ENCODE data around the gene TOR1AIP2.
"Not testable (repeated sequence)": the region's sequence is repeated elsewhere in the genome, so short reads cannot be mapped to it uniquely, and the experiment has no call there.

Gene TOR1AIP2

DNA sequence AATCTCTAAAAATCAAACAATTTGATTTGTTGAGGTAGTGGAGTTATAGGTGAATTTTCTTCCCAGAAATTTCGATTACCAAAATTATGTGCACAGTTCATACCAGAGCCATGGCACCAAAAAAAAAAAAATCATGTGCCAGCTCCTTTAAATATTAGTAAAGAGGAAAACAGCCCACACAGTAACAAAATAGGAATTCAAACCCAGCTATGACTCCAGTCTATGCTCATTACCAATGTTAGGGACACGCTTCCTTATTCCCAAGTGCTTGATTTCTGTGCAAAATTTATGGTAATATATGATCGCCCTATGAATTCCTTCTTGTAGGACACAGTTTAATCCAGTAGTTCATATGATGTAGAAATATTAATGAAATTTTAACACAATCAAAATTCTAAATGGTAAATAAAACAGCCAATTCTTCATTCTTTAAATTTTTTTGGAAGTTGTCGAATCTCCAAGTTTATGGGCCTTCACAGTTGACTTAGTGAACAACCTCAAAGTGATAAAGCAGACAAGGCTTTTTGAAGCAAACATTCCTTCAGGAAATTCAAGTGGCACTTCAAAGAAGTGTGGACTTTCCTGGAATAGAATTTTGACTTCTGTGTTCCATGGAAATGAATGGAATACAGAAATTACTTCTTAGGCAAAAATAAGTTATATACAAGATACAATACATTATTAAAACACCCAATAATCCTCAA, 1.9 kb downstream of the TOR1AIP2 start:
- DNase-seq (ENCODE audit: low read depth in 2 of 2), result no peak

DNA sequence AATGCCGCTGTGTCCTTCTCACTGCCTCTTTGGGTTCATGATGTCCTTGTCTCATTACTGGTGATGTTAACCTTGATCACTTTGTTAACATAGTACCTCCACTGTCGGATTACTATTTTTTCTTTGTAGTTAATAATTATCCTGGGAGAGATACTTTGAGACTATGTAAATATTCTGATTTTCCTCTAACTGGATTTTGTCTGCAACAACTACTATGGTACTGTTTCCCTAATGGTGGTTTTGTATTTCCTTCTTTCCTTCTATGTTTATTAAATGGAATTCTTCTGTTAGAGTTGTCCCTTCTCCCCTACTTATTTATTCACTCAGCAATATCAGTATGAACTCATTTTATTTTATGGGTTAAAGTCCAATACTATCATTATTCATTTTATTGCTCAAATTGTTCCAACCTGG, 4.2 kb downstream of the TOR1AIP2 start:
- no peak for DNase-seq (ENCODE audit: low read depth in 2 of 2)

DNA sequence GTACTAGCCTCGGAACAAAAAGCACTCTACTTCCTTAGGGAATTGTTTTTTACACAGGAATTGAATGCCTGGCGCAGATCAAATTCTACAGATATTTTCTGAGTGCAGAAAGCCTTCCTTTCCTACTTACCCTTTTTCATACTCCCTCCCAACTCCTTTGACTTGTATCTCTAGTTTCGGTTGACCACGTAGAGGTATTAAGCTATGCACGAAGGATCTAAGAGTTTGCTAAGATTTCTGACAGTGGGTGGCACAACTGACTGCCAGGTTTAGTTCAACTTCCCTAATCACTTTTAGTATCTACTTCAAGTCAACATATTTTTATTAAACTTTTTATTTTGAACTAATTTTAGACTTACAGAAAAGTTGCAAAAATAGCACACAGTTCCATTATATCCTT, 5.0 kb downstream of the TOR1AIP2 start:
- DNase-seq (ENCODE audit: low read depth in 2 of 2), result no peak

DNA sequence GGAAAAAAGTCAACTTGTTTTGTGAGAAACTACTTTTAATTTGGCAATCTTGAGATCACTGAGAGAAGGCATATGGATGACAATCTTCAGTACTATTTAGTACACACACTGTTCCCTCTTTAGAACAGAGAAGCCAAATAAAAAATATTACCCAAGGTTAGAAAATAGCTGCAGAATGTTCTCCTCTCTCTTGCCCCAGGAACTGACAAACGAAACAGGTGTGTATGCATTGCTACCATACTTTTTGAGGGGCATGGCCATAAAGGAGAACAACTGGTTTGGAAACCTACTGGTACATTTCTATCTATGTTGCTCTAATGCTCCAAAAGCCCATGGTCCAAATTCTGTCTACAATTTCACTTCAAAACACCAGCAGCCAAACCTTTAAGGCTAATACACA, 5.7 kb downstream of the TOR1AIP2 start:
- DNase-seq (ENCODE audit: low read depth in 2 of 2), result no peak

DNA sequence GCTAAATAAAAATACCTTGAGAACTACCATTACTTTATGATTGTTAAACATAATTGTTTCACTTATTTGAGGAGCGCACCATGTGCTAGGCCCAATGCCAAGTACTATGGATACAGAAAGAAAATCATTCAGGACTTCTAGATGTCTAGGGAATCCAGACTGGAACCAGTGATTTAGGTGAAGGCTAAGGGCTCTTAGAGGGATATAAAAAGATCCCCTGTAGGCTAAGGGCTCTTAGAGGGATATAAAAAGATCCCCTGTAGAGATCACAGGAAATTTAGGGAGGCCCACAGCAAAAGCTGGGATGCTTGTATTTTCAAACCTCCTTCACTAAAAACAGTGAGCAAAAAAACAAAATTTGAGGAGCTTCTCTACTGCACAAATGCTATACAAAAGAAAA, 6.7 kb downstream of the TOR1AIP2 start:
- DNase-seq (ENCODE audit: low read depth in 2 of 2), result no peak

DNA sequence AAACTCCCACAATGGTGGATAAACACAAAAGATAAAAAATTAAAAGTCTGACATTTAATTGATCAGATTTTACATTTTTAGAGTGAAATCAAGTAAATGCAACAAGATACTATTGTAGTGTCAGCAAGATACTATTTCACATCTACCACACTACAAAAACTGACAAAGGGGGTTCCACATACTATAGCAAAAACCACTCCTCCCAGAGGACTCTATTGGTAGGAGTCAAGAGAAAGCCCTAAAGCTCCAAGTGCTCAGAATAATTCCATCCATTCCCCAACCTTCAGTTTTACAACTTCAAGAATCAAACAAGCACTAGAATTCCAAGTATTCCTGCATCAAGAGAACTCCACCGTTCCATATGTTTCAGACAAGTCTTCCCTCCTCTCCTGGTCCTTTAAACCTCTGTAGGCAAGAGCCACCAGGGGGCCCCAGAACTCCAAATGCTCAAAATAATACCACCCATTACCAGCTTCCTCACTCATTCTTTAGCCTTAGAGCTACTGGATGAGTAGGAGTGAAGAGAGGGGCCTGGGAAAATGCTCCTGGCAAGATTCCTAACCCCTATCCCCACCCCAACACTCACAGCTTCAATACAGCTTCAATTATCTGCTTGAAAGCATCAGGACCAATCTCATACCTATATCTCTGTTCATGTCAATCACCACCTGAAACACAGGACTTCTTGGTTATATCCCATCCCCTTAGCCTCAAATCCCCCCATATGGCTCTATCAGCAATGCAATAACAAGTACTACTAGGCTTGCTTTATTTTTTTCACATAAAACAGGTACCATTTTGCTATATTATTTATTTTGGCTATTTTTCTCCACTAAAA, 9.9 kb downstream of the TOR1AIP2 start:
- no peak for DNase-seq (ENCODE audit: low read depth in 2 of 2)

DNA sequence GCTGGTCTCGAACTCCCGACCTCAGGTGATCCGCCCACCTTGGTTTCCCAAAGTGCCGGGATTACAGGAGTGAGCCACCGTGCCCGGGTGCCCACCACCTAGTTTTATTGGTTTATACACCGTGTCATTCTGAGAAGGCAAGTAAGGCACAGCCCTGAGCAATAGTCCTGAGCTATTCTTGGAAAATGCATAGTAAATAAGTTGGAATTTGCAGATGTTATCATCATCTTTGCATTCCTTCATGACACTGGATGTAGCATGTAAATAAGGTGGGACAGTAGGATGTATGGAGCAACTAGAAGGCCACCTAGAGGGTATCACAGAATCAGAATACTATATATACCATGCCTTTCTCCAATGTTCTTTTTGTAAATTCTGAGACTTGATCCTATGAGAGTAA, 11.0 kb downstream of the TOR1AIP2 start:
- DNase-seq (ENCODE audit: low read depth in 2 of 2), result no peak

DNA sequence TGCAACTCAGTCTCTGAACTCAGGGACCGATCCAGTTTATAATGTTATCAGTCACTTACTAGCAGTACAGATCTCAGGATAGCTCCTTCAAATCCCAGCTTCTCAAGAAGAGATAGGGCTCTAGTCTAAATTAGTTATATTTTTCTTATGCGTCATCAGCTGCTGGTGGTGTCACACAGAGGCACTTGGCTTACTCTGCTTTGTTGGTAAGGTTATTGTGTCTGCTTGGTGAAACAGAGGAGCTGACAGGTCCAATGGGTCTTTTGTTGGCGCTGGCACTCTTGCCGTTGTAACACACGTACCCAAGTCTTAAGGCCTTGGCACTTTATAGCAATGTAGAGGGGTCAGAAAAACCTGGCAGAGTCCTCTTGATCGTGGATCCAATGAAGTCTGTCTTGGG, 12.2 kb downstream of the TOR1AIP2 start:
- no peak for DNase-seq (ENCODE audit: low read depth in 2 of 2)

DNA sequence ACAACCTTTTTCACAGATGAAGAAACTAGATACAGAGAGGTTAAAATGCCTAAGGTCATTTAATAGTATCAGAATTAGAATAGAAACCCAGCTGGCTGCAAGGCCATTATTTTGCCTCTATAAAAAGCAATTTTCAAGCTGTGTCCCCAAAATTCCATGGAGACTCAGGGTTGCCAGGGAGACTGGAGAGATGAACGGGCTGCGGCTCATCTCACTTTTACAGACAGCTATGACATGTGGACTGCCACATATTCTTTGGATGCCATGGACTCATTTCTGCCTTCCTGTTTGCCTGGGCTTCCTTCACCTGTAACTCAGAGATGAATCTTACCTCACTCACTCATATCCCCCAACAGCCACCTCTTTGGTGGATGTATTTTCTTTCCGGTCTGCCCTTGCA, 17.0 kb downstream of the TOR1AIP2 start:
- no peak for DNase-seq (ENCODE audit: low read depth in 2 of 2)

DNA sequence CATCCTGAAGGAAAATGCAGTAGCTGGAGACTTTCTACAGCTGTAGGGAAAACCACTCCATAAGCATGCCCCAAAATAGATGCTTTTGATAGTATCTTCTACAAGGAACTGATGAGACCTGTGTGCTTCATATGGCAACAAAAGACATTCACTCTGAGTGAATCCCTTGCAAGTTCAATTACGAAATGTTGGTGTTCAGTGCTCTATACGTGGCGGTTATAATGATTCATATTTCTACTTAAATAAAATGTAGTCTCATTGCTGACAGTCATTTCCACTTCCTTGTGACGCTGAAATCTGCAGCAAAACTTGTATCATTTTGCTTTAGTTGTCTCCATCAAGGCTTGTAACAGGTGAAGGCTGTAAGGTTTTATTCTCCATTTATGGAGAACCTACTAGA, 20.6 kb downstream of the TOR1AIP2 start:
- DNase-seq (ENCODE audit: low read depth in 2 of 2), result no peak

DNA sequence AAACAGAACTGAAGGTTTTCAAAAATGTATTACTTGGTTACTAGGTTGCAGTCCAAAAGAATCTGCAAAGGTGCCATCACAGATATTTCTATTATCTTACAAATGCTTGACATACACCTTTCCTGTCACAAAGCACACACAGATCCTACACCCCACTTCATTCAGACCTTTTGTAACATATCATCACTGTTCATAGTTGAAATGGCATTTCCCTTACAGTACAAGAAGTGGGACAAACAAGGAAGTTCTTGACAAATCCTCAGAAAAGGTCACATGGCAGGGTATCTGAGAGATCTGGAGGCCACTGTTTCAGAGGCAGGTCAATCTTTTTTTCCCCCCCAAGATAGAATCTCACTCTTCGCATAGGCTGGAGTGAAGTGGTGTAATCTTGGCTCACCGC, 21.3 kb downstream of the TOR1AIP2 start:
- DNase-seq (ENCODE audit: low read depth in 2 of 2), result no peak

DNA sequence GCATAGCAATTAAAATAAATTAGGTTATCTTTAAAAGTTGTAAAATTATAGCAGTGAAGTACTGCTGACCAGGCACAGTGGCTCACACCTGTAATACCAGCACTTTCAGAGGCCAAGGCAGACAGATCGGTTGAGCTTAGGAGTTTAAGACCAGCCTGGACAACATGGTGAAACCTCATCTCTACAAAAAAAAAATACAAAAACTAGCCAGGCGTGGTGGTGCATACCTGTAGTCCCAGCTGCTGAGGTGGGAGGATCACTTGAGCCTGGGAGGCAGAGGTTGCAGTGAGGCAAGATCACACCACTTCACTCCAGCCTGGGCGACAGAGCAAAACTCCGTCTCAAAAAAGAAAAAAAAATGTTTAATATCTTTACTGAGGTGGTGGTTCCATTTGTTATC, 21.8 kb downstream of the TOR1AIP2 start:
- DNase-seq (ENCODE audit: low read depth in 2 of 2), result not testable (repeated sequence)

DNA sequence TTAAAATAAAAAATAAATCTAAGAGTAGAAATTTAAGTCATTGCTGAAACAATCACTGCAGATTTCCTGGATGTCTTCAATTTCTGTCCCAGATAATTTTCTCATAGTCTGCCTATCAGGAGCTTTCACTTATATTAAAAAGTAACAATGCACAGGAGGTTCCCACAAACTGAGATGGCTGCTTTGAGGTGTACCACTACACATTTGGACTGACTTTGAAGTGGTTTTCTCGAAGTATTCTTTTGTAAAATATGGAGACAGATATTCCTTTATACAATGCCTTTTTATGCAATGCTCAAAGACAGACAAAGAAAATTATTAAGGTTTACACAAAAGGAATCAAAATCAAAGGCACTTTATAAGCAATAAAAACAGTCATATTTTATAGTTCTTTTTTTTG, 24.5 kb downstream of the TOR1AIP2 start:
- no peak for DNase-seq (ENCODE audit: low read depth in 2 of 2)

DNA sequence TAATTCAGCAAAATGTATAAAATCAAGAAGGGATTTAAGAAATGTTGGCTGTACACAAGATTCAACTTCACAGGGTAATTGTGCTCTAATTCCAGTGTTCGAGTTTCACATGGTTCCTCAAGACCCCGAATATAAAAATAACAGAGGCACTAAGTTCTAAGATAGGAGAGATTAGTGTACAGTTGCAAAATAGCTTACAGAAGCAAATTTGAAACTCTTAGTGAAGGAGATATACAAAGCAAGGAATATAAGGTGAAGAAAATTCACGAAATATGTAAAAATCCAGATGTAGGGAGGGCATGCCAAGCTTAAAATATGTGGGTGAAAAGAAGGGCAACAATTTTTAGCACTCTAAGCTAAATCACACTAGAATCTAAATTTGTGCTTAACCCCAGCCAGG, 29.4 kb downstream of the TOR1AIP2 start:
- DNase-seq (ENCODE audit: low read depth in 2 of 2), result no peak

DNA sequence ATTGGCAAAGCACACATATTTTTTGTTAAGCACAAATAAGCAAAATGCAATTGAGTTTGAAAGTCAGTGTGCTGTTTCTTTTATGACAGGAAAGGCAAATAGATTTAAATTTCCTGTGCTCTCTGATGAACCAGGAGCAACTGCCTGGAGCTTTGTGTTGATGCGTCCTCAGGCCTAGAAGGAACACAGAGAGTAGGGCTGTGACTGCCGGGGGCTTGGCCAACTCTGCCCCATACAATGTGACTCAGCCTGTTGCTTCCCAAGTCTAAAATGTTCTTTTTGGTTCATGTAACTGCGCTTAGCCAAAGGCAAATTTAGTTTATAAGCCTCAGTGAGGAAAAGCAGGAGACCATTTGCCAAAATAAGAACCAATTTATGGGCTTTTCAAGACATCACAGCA, 37.5 kb downstream of the TOR1AIP2 start:
- DNase-seq (ENCODE audit: low read depth in 2 of 2), result no peak

DNA sequence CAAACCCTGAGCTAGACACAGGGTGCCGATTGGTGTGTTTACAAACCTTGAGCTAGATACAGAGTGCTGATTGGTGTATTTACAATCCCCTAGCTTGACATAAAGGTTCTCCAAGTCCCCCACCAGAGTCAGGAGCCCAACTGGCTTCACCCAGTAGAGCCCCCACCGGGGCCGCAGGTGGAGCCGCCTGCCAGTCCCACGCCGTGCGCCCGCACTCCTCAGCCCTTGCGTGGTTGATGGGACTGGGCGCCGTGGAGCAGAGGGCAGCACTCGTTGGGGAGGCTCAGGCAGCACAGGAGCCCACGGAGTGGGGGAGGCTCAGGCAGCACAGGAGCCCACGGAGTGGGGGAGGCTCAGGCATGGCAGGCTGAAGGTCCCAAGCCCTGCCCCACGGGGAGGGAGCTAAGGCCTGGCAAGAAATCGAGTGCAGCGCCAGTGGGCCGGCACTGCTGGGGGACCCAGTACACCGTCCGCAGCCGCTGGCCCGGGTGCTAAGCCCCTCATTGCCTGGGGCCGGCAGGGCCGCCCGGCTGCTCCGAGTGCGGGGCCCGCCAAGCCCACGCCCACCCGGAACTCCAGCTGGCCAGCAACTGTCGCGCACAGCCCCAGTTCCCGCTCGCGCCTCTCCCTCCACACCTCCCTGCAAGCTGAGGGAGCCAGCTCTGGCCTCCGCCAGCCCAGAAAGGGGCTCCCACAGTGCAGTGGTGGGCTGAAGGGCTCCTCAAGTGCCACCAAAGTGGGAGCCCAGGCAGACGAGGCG, 40.7 kb downstream of the TOR1AIP2 start:
- not testable (repeated sequence) for DNase-seq (ENCODE audit: low read depth in 2 of 2)

DNA sequence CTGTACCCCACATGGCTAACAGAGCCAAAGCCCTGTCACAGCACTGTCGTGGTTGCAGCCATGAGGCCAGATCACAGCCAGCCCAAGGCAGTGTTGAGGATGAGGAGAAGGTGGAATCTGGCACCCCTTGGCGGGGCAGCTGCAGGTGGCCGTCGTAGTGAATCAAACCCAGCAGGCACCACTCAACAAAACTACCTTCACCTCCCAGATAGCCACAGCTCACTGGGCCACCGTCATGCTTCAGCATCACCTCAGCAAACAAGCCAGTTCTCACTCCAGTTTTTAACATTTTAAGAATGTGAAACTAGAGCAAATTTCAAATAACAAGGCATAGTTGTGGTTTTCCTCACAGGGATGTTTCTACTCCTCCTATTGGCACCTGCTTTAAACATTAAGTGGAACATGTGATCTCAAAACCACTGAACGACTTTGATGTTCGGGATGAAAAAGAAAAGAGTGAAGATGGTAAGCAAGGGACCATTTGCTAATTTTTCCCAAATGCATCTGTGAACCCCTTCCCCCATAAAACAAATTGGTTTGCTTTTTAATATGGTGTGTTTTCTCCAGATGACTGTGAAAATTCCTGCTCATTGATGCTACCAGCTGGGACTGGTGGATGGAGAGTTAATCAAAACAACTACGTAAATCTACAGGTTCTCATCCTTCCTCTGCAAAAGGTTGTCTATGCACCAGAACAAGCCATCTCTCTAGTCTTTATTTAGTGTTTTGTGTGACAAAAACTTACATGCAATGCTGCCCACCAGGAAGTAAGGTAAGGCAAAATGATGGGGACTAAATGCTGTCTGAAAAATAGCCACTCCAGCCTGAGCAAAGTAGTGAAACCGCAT, 45.5 kb downstream of the TOR1AIP2 start:
- no peak for DNase-seq (ENCODE audit: low read depth in 2 of 2)

DNA sequence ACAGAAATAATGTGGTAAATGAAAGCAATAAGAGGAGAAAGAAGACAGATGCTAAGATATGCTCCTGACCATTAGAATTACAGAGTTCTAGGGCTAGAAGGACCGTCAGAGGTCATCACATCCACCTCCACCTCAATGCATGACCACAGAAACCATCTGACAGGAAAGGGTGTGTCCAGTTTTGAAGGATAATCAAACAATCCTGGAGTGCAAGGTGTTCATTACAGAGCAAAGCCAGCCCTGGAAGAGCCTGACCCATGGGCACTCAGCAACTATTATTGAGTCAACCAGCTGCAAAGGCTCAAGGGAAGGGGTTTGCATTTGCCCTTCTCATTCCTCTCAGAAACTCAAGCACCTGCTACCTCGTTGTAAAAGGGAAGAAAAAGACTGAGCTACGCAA, 46.4 kb downstream of the TOR1AIP2 start:
- DNase-seq (ENCODE audit: low read depth in 2 of 2), result no peak

DNA sequence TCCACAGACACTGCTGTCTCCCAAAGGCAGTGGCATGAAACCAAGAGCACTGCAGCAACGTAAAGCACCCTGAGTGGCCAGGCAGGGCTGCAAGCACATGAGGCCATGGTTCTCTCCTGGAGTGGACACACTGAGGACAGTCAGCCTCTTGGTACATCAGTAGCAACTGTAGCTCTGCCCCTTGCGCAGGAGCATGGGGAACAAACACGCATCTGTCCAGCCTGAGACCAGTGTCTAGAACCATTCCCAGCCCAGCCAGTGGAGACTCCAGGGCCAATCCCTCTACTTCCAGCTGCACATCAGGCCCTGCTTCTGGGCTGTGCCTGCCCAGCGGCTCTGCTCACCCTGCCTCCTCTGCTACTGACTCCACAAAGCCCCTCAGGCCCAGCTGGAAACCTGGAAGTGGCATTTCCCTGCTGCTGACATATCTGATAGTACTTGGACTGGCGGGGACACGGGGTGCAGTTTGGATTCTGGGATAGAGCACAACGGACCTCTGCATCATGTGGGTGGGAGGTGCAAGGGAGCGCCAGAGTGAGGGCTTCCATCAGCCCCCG, 49.0 kb downstream of the TOR1AIP2 start:
- DNase-seq (ENCODE audit: low read depth in 2 of 2), result no peak

DNA sequence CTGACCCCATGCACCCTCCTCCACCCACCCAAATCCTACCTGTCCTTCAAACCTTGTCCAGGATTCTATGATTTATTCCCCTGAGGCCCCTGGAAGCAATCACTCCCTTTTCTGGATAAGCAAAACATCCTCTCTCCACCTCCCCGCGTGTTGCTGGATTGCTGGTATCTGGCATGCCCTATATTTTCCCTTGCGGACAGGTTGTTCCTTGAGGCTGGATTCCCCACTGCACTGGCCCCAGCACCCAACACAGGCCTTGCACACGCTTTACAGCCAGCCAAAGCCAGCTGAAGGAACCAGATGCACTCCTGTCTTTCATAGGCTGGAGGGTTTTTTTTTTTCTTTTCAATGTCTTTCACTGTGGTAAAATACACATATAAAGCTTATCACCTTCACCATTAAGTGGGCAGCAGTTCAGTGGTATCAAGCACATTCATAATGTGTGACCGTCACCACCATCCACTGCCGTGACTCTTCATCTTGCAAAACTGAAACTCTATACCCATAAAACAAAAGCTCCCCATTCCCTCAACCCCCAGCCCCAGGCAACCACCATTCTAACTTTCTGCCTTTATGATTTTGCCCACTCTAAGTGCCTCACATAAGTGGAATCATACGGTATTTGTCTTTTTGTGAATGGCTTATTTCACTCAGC, 50.9 kb downstream of the TOR1AIP2 start:
- DNase-seq (ENCODE audit: low read depth in 2 of 2), result no peak

Data from activated CD8-positive, alpha-beta memory T cell treated with anti-CD3 and anti-CD28 coated beads for 4 hours (primary cell).